C4-2B (cell line): Measurements from ENCODE around the gene PPP1CA.

Source experiments
- H3K27ac ChIP-seq: fragments of 450-650 bp; 2 replicates; pipeline ENCODE4 v1.5.1; 2017
- ZFX ChIP-seq: fragments of 450-650 bp; IDR thresholded peaks from 2 replicates; pipeline ENCODE4 v1.6.1; 2017
- TF ChIP-seq, protein P1 (sequence below): fragments of 450-650 bp; conservative IDR thresholded peaks from 2 replicates; pipeline ENCODE4 v1.5.1; 2017; ENCODE audit warnings: mild to moderate bottlenecking

Gene PPP1CA

GRCh38 chr11:67423891-67424613 lies 22.4 kb upstream of the PPP1CA start:
- TF ChIP-seq, protein P1, sequence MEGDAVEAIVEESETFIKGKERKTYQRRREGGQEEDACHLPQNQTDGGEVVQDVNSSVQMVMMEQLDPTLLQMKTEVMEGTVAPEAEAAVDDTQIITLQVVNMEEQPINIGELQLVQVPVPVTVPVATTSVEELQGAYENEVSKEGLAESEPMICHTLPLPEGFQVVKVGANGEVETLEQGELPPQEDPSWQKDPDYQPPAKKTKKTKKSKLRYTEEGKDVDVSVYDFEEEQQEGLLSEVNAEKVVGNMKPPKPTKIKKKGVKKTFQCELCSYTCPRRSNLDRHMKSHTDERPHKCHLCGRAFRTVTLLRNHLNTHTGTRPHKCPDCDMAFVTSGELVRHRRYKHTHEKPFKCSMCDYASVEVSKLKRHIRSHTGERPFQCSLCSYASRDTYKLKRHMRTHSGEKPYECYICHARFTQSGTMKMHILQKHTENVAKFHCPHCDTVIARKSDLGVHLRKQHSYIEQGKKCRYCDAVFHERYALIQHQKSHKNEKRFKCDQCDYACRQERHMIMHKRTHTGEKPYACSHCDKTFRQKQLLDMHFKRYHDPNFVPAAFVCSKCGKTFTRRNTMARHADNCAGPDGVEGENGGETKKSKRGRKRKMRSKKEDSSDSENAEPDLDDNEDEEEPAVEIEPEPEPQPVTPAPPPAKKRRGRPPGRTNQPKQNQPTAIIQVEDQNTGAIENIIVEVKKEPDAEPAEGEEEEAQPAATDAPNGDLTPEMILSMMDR, result no peak
- no peak for TF ChIP-seq ZFX
- no peak overlapping the region for H3K27ac ChIP-seq

GRCh38 chr11:67423466-67423865 lies 21.8 kb upstream of the PPP1CA start:
- TF ChIP-seq ZFX, result no peak
- no peak overlapping the region for H3K27ac ChIP-seq

DNA sequence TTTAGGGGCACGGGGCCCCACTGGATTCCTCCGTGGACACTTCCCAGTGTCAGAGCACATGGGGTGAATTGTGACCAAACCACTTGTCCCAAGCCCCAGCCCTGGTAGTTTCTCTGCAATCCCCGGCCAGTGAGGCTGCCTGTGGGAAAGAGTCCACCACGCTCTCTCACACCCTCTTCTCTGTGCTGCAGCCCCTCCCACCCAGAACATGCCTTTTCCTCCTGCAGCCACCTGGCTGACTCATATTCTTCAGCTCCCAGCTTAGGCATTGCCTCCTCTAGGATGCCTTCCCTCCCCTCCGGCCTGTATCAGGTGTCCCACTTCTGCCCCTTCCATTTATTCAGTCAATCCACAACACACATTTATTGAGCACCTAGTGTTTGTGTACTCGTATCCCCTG lies 21.2 kb upstream of the PPP1CA start:
- no peak overlapping the region for H3K27ac ChIP-seq
- no peak for TF ChIP-seq ZFX
- TF ChIP-seq, protein P1, result no peak

DNA sequence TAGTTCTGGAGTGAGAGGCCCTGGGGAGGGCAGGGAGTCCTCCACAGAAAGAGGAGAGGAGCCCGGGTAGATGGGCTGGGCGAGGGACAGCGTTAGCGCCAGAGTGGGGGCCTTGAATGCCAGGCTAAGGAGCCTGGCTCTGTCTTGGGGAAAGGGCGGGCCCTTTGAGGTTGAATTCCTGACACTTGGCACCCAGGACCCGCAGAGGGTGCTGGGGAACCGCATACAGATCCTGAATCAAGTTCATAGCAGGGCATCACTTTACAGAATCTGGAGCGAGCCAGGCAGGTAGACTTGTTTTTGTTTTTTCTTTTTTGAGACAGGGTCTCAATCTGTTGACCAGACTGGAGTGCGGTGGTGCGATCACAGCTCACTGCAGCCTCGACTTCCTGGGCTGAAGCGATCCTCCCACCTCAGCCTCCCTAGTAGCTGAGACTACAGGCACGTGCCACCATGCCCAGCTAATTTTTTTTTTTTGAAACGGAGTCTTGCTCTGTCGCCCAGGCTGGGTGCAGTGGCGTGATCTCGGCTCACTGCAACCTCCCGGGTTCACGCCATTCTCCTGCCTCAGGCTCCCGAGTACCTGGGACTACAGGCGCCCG lies 19.9 kb upstream of the PPP1CA start:
- no peak for TF ChIP-seq ZFX
- TF ChIP-seq, protein P1, result no peak
- peak overlapping the region; percentile 87 for H3K27ac ChIP-seq

DNA sequence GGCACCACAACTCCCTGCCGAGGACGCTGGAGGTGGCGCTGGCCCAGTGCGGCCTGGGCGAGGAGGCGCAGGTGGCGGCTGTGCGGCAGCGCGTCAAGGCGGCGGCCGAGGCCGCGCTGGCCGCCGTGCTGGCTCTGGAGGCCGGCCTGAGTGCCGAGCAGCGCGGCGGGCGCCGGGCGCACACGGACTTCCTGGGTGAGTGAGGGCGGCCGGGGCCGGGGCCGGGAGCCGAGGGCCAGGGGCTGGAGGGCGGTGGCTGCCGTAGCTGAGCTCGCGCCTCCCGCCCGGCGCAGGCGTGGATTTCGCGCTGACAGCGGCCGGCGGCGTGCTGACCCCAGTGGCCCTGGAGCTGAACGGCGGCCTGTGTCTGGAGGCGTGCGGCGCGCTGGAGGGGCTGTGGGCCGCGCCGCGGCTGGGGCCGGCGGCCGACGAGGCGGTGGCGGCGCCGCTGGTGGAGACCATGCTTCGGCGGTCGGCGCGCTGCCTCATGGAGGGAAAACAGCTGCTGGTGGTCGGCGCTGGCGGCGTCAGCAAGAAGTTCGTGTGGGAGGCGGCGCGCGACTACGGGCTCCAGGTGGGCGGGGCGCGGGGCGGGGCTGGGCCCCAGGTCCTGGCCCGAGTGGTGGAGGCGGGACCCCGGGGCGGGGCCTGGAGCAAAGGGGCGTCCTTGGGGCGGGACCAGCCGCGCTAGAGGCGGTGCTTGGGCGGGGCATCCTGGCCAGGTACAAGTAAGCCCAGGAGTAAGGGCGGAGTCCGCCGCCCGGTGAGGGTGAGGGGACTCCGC lies 19.2 kb upstream of the PPP1CA start:
- peak; percentile 93 for TF ChIP-seq ZFX
- TF ChIP-seq, protein P1, result no peak
- H3K27ac ChIP-seq, result peak overlapping the region; percentile 87

DNA sequence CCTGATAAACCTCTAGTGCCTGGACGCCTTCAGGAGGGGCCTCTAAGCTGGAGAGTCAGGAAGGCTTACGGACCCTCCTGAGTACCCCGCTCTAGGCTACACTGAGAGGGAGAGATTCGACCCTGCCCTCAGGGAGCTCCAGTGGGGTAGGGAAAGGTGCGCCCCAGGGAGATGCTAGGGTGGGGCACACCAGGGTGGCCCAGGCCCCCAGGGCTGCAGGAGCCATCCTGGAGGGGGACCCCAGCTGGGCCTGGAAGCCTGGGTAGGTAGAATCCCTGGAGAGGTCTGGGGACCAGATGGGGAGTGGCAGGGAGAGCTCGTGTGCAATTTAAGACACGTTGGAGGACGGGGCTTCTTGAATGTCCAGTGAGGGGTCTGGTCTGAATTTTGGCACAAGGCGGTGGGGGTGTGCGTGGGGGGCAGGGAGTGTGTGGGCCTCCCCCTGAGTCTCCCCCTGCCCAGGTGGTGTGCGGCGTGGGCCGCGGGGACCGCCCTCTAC lies 18.5 kb upstream of the PPP1CA start:
- H3K27ac ChIP-seq, result peak overlapping the region; percentile 87
- TF ChIP-seq, protein P1, result no peak
- TF ChIP-seq ZFX, result no peak

GRCh38 chr11:67419325-67420049 lies 17.8 kb upstream of the PPP1CA start:
- peak overlapping the region; percentile 87 for H3K27ac ChIP-seq
- TF ChIP-seq, protein P1, result no peak
- no peak for TF ChIP-seq ZFX
